Smooth muscle cell (in vitro differentiated cells): ENCODE data around the gene GOSR2. TPM values are rescaled to one million over a fixed set of nuclear protein-coding genes. Genes with fewer than 3 reads are reported as not detected.
"Not testable (repeated sequence)": the region's sequence is repeated elsewhere in the genome, so short reads cannot be mapped to it uniquely, and the experiment has no call there.

Experiments
- DNase-seq: peaks from one replicate; lab custom pipeline; 2025; ENCODE audit not compliant: unreplicated experiment; lab: John Stamatoyannopoulos, UW
- H2AFZ ChIP-seq: fragments of 200-600 bp; sonication (generic); 2 replicates; pipeline ENCODE4 v1.6.0; 2016; ENCODE audit warnings: antibody characterized with exemption, low read depth, mild to moderate bottlenecking
- H3F3A ChIP-seq: fragments of 200-600 bp; sonication (generic); 2 replicates; pipeline ENCODE4 v1.6.0; 2017; ENCODE audit warnings: antibody characterized with exemption, low read depth
- H3K27ac ChIP-seq: fragments of 200-600 bp; sonication (generic); 2 replicates; pipeline ENCODE4 v1.5.1; 2016; ENCODE audit warnings: low read depth, mild to moderate bottlenecking
- H3K27me3 ChIP-seq: fragments of 200-600 bp; sonication (generic); 2 replicates; pipeline ENCODE4 v1.6.1; 2016; ENCODE audit warnings: low read depth, mild to moderate bottlenecking
- H3K36me3 ChIP-seq: fragments of 200-600 bp; sonication (generic); 2 replicates; pipeline ENCODE4 v1.5.1; 2016; ENCODE audit warnings: low read depth
- H3K4me1 ChIP-seq: fragments of 200-600 bp; sonication (generic); 2 replicates; pipeline ENCODE4 v1.5.1; 2016; ENCODE audit warnings: low read depth
- H3K4me2 ChIP-seq: fragments of 200-600 bp; sonication (generic); 2 replicates; pipeline ENCODE4 v1.6.0; 2016; ENCODE audit warnings: mild to moderate bottlenecking
- H3K4me3 ChIP-seq: fragments of 200-600 bp; sonication (generic); 2 replicates; pipeline ENCODE4 v1.5.1; 2016; ENCODE audit warnings: mild to moderate bottlenecking
- H3K79me2 ChIP-seq: fragments of 200-600 bp; sonication (generic); 2 replicates; pipeline ENCODE4 v1.6.0; 2016; ENCODE audit warnings: low read depth, mild to moderate bottlenecking
- H3K9ac ChIP-seq: fragments of 200-600 bp; sonication (generic); 2 replicates; pipeline ENCODE4 v1.6.0; 2016; ENCODE audit warnings: low read depth
- H3K9me3 ChIP-seq: fragments of 200-600 bp; sonication (generic); replicated peaks from 2 replicates; pipeline ENCODE4 v1.5.1; 2016; ENCODE audit warnings: low read depth
- H4K20me1 ChIP-seq: fragments of 200-600 bp; sonication (generic); 2 replicates; pipeline ENCODE4 v1.6.0; 2016; ENCODE audit warnings: low read depth
- CTCF ChIP-seq: fragments of 200-600 bp; sonication (generic); IDR thresholded peaks from 2 replicates; pipeline ENCODE4 v1.5.1; 2017; ENCODE audit warnings: borderline replicate concordance, mild to moderate bottlenecking, antibody characterized with exemption; ENCODE audit not compliant: insufficient read depth, poor library complexity, severe bottlenecking
- WGBS: methylation state at CpG from one replicate; pipeline ENCODE4 v1.1.7; 2016; ENCODE audit warnings: low lambda C conversion rate; 5-methylcytosine and 5-hydroxymethylcytosine counted together
- polyA plus RNA-seq: library from polyadenylated mRNA; unstranded; fragments of >200 nt; fragmentation: Nextera tagmentation; extraction: Ambion mirVana; gene quantifications from 2 replicates; pipeline ENCODE4 v1.2.1, GENCODE V29; 2016
- total RNA-seq: library from RNA; depleted of rRNA; stranded (reverse); fragments of >200 nt; gene quantifications from 2 replicates; pipeline ENCODE4 v1.2.3, GENCODE V29; 2014

Gene GOSR2
- total and polyA plus RNA-seq, 2 experiments from 2014 or later = 38.0 to 64.5 TPM

- no peaks in the 10 kb centered on the region for H3K27me3 ChIP-seq
- H3F3A ChIP-seq = no peaks in the 10 kb centered on the region
- no peak overlapping the region for H3K9ac ChIP-seq
- no peak for TF ChIP-seq CTCF
- H3K36me3 ChIP-seq = no peaks in the 10 kb centered on the region
- no peaks in the 10 kb centered on the region for H4K20me1 ChIP-seq
- WGBS = 79% methylated on average over 7 of the region's 7 CpGs
- H3K4me2 ChIP-seq = no peak overlapping the region
- H3K4me3 ChIP-seq = no peak overlapping the region
- peaks cover 4% of the 10 kb centered on the region for H3K4me1 ChIP-seq
- no peaks in the 10 kb centered on the region for H3K79me2 ChIP-seq
- H3K27ac ChIP-seq = no peak overlapping the region
- H2AFZ ChIP-seq = no peak overlapping the region
- no peak for DNase-seq
- no peaks in the 10 kb centered on the region for H3K9me3 ChIP-seq
Observed at GRCh38 chr17:46950342-46950996, 27.5 kb downstream of the GOSR2 start.

GRCh38 chr17:46950997-46951621 is 28.1 kb downstream of the GOSR2 start:
- Histone ChIP-seq H3K27me3 (no peaks in the 10 kb centered on the region), H3F3A (no peaks in the 10 kb centered on the region), H3K79me2 (no peaks in the 10 kb centered on the region), H3K27ac (no peak overlapping the region), H3K9me3 (no peaks in the 10 kb centered on the region), H3K36me3 (no peaks in the 10 kb centered on the region), H2AFZ (no peak overlapping the region), H3K4me2 (no peak overlapping the region), H4K20me1 (no peaks in the 10 kb centered on the region), H3K4me1 (peaks cover 4% of the 10 kb centered on the region), H3K9ac (no peak overlapping the region), H3K4me3 (no peak overlapping the region)
- TF ChIP-seq CTCF = no peak
- DNase-seq = no peak
- WGBS = 73% methylated on average over 16 of the region's 16 CpGs

GRCh38 chr17:46951706-46952105 is 28.7 kb downstream of the GOSR2 start:
- H2AFZ ChIP-seq = no peak overlapping the region
- no peak for DNase-seq
- H3K9me3 ChIP-seq = no peaks in the 10 kb centered on the region
- no peak for TF ChIP-seq CTCF
- H3K36me3 ChIP-seq = no peaks in the 10 kb centered on the region
- H3F3A ChIP-seq = no peaks in the 10 kb centered on the region
- no peak overlapping the region for H3K4me2 ChIP-seq
- no peaks in the 10 kb centered on the region for H3K27me3 ChIP-seq
- H3K79me2 ChIP-seq = no peaks in the 10 kb centered on the region
- WGBS = 71% methylated on average over 5 of the region's 5 CpGs
- no peak overlapping the region for H3K4me3 ChIP-seq
- H3K9ac ChIP-seq = no peak overlapping the region
- H4K20me1 ChIP-seq = no peaks in the 10 kb centered on the region
- H3K4me1 ChIP-seq = peaks cover 4% of the 10 kb centered on the region
- H3K27ac ChIP-seq = no peak overlapping the region

- H3K27me3 ChIP-seq = no peaks in the 10 kb centered on the region
- DNase-seq = no peak
- no peaks in the 10 kb centered on the region for H4K20me1 ChIP-seq
- no peaks in the 10 kb centered on the region for H3F3A ChIP-seq
- H3K27ac ChIP-seq = no peak overlapping the region
- TF ChIP-seq CTCF = no peak
- no peak overlapping the region for H3K4me2 ChIP-seq
- H3K4me1 ChIP-seq = peaks cover 4% of the 10 kb centered on the region
- no peaks in the 10 kb centered on the region for H3K36me3 ChIP-seq
- no peak overlapping the region for H2AFZ ChIP-seq
- 86% methylated on average over 9 of the region's 9 CpGs for WGBS
- H3K4me3 ChIP-seq = no peak overlapping the region
- H3K9ac ChIP-seq = no peak overlapping the region
- no peaks in the 10 kb centered on the region for H3K79me2 ChIP-seq
- no peaks in the 10 kb centered on the region for H3K9me3 ChIP-seq
Observed at GRCh38 chr17:46952115-46952514, 29.2 kb downstream of the GOSR2 start.

- H3K36me3 ChIP-seq, H3K4me3 ChIP-seq, H2AFZ ChIP-seq, H3K79me2 ChIP-seq, DNase-seq, H3F3A ChIP-seq, H3K9me3 ChIP-seq, H4K20me1 ChIP-seq, H3K4me2 ChIP-seq, H3K4me1 ChIP-seq, H3K27ac ChIP-seq, H3K9ac ChIP-seq, H3K27me3 ChIP-seq: not testable (repeated sequence)
- WGBS = 90% methylated on average over 3 of the region's 4 CpGs
Observed at GRCh38 chr17:46953191-46953590, 30.2 kb downstream of the GOSR2 start.
